ENCODE measurements around the gene RNF181. TPM values are rescaled to one million over a fixed set of nuclear protein-coding genes. Genes with fewer than 3 reads are reported as not detected.

Gene RNF181
- total and polyA plus RNA-seq, 2 of the 13 experiments (the other 11 are each of a cell fraction or from before 2014, with no cell fraction given), result 224 to 578 TPM

- TF ChIP-seq ZNF615 (CRISPR knock-in tag; IDR thresholded peaks at IDR 0.05; ENCODE audit: borderline replicate concordance) (no peak), ARID4A (CRISPR knock-in tag; IDR thresholded peaks at IDR 0.05; ENCODE audit: borderline replicate concordance) (peak; percentile 14; the same call in 1 of the 2 replicates), TCF7 (IDR thresholded peaks at IDR 0.05; ENCODE audit: low read depth) (peak; percentile 74), HOXA9 (CRISPR knock-in tag; IDR thresholded peaks at IDR 0.05; ENCODE audit: borderline replicate concordance) (no peak), TFE3 (CRISPR knock-in tag; IDR thresholded peaks at IDR 0.05) (0 out of 2 replicates have a peak, but pooled peaks have one; percentile 22), GATAD2A (CRISPR knock-in tag; IDR thresholded peaks at IDR 0.05) (peak; percentile 23; the same call in 1 of the 2 replicates), ELF3 (CRISPR knock-in tag; IDR thresholded peaks at IDR 0.05) (peak; percentile 28; the same call in 1 of the 2 replicates), ZNF710 (CRISPR knock-in tag; IDR thresholded peaks at IDR 0.05; ENCODE audit: borderline replicate concordance) (no peak)
These were observed 10.0 kb downstream of the RNF181 start (continued) for GRCh38 chr2:85605406-85606115.
